Activated T-helper 1 cell treated with Interleukin-2 at 50 U/mL for 16 hours (primary cell): ENCODE data around the gene SMIM33.
"Not testable (repeated sequence)": the region's sequence is repeated elsewhere in the genome, so short reads cannot be mapped to it uniquely, and the experiment has no call there.

Experiments
- DNase-seq: peaks from one replicate; pipeline ENCODE4 v3.0.0-alpha.2; 2020; ENCODE audit warnings: low read depth

The SMIM33 gene

GRCh38 chr5:139482050-139482889, 11.5 kb downstream of the SMIM33 start, which contains the start of gene STING1:
Gene STING1 (minus strand): TSS chr5:139482758. CDS start chr5:139481704, 1,054 bp downstream.
- DNase-seq, result peak; percentile 47

DNA sequence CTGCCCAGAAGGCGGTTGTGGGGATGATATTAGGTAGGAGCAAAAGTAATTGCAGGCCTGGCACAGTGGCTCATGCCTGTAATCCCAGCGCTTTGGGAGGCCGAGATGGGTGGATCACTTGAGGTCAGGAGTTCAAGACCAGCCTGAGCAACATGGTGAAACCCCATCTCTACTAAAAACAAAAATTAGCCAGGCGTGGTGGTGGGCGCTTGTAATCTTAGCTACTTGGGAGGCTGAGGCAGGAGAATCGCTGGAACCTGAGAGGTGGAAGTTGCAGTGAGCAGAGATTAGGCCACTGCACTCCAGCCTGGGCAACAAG, 12.0 kb downstream of the SMIM33 start:
- not testable (repeated sequence) for DNase-seq

GRCh38 chr5:139486201-139486600, 15.4 kb downstream of the SMIM33 start:
- DNase-seq, result no peak

GRCh38 chr5:139488260-139488659, 17.5 kb downstream of the SMIM33 start:
- DNase-seq, result no peak

GRCh38 chr5:139492700-139493192, 21.9 kb downstream of the SMIM33 start:
- no peak for DNase-seq

GRCh38 chr5:139494256-139494655, 23.5 kb downstream of the SMIM33 start:
- DNase-seq, result no peak

DNA sequence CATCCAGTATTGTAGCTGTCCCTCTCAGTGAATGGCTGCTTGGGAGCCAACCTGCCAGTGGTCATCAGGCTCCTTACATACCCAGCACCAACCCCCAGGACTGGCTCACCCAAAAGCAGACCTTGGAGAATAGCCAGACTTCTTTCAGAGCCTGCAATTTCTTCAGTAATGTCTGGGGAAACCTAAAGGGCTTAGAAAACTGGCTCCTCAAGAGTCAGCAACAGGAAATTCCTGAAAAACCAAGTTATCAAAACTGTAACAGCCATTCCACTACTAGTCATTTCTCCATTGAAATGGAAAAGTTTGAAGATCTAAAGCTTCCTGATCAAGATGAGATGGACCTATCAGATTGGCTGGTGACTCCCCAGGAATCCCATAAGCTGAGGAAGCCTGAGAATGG, 24.0 kb downstream of the SMIM33 start:
- no peak for DNase-seq

DNA sequence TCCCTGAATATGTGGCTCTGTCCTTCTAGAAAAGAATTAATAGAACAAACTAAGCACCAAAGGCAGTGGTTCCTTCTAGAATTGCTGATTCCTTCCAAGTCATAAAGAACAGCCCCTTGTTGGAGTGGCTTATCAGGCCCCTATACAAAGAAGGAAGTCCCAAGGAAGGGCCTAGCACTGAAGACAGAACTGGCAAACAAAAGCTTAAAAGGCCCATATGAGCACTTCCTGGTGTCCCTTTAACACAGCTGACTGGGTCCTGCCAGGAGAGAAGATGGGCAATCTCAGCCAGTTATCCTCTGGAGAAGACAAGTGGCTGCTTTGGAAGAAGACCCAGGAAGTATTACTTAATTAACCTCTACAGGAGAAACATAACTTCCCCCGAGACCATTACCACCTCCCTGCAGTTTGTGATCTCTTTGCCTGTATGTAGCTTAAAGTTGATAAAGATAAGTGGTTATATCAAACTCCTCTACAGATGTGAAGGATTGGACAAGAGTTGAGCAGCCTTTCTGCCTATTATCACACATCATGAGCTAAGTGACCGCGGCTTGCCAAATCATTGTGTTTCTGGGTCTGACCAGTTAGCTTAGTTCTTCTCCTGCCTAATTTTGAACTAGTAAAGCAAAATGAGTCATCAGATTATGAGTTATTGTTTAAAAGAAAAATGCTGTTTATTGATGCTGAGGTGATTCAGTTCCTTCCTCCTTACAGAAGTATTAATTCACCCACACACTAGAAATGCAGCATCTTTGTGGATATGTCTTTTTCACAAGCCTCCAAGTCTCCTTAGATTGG, 25.0 kb downstream of the SMIM33 start:
- DNase-seq, result no peak

DNA sequence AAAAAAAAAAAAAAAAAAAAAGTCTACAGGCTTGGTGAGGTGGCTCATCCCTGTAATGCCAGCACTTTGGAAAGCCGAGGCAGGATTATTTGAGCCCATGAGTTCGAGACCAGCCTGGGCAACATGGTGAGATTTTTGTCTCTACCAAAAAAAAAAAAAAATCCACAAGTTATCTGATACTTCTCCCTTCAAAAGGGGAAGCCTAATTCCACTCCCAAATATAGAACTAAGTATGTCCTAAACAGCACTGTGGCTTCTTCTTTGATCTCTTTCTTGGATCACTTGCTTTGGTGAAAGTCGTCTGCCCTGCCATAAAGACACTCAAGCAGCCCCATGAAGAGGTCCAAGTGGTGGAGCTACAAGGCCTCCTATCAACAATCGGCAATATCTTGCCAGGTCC, 30.6 kb downstream of the SMIM33 start:
- DNase-seq, result no peak

DNA sequence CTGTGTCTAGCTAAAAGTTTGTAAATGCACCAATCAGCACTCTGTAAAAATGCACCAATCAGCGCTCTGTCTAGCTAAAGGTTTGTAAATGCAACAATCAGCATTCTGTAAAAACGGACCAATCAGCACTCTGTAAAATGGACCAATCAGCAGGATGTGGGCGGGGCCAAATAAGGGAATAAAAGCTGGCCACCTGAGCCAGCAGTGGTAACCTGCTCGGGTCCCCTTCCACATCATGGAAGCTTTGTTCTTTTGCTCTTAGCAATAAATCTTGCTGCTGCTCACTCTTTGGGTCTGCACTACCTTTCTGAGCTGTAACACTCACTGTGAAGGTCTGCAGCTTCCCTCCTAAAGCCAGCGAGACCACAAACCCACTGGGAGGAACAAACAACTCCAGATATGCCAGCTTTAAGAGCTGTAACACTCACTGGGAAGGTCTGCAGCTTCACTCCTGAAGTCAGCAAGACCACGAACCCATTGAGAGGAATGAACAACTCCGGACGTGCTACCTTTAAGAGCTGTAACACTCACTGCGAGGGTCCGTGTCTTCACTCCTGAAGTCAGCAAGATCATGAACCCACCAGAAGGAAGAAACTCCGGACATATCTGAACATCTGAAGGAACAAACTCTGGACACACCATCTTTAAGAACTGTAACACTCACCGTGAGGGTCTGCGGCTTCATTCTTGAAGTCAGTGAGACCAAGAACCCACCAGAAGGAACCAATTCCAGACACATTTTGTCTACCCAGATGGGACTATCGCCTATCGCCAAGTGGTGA, 32.4 kb downstream of the SMIM33 start:
- DNase-seq, result not testable (repeated sequence)

GRCh38 chr5:139503879-139504278, 33.1 kb downstream of the SMIM33 start:
- DNase-seq, result not testable (repeated sequence)

DNA sequence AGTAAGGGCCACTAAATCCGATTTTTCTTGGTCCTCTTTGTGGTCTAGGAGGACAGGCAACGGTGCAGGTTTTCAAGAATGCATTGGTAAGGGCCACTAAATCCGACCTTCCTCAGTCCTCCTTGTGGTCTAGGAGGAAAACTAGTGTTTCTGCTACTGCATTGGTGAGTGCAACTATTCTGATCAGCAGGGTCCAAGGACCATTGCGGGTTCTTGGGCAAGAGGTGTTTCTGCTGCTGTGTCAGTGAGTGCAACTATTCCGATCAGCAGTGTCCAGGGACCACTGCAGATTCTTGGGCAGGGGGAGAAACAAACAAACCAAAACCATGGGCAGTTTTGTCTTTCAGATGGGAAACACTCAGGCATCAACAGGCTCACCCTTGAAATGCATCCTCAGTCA, 33.9 kb downstream of the SMIM33 start:
- DNase-seq, result not testable (repeated sequence)

DNA sequence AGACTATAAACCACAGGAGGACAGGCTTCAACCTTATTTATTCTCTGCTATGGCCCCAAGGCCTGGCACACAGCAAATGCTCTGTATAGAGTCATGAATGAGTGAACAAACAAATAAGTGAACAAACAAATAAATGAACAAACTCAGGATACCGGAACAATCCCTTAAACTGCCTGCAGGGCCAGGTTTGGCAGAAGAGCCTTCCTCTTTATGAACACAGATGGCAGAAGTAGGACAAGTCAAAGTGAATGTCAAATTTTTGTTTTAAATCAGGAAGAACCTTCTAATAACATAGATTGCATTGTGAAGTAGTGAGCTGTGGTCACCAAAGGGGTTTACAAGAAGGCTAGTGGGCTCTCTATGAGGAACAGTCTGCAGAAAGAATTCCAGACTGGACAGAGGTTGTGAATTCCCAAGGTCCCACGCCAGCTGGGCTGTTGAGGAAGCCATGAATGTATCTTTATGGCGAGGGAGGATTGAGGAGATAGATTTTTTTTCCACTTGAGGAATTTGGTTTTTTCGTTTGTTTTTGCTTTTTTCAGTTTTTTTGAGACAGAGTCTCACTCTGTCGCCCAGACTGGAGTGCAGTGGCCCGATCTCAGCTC, 42.1 kb downstream of the SMIM33 start:
- DNase-seq, result no peak

- DNase-seq, result peak; percentile 65
Observed at GRCh38 chr5:139513434-139513833, 42.6 kb downstream of the SMIM33 start.

- DNase-seq, result no peak
Observed at GRCh38 chr5:139513852-139514485, 43.2 kb downstream of the SMIM33 start.

- DNase-seq, result no peak
Observed at GRCh38 chr5:139514486-139514856, 43.7 kb downstream of the SMIM33 start.

- DNase-seq, result peak; percentile 84
Observed at GRCh38 chr5:139517683-139518564, 47.1 kb downstream of the SMIM33 start.
